ENCODE measurements around the gene MKS1.

Gene MKS1

DNA sequence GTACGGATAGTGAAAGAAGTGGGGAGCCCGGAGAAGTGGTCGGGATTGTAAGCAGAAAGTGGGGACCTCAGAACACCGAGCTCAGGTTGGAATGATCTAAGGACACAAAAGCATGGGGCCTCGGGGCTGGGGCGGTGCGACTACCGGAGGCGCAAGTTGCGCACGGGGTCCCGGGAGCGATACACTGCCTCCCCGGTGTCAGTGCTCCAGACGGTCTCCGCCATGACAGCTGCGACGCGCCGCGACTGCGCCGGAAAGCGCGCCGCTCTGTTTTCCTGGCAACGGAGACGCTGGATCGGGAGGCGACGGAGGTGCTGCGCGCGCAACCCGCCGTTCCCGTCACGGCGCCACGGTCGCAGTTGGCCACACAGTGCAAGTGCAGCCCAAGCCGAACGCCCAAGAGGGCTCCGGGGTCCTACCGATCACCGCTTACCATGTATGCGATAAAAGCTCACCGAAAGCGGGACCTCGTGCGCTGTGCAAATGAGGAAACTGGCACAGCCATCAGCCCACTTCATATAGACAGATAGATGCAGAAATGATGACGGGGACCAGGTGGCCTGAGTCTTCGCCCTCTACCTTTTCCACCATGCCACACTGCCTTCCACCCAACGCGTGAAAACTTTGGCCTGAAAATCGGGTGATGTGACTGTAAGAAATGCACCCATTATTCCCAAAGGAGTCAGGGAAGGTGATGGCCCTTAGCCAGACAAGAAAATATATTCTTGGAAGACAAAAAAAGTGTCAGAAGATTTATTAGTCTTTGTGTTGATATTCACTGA, at the start of gene MKS1:
TSS of gene MKS1 (minus strand) at position 249 of the 782 bp plus-strand sequence. CDS start at position 224, 25 bp downstream.
- peak; percentile 92 for DNase-seq

DNA sequence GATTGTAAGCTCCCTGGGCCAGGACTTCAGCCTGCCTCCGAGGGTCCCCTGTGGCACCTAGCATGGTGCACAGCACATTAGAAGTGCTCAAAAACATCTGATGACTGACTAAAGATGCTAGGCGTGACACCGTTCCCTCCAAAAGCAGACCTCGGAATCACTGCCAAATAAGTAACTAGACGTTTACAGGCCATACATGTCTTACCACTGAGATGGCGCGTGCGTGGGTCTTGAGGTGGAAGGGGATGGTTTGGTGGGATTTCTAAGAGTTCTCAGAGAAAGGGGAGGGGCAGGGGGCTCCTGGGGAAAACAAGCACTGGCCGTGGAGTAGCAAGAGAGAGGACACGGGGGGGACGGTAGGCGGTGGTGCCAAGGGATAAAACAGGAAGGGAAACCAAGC, 49.3 kb upstream of the MKS1 start:
- no peak for DNase-seq

DNA sequence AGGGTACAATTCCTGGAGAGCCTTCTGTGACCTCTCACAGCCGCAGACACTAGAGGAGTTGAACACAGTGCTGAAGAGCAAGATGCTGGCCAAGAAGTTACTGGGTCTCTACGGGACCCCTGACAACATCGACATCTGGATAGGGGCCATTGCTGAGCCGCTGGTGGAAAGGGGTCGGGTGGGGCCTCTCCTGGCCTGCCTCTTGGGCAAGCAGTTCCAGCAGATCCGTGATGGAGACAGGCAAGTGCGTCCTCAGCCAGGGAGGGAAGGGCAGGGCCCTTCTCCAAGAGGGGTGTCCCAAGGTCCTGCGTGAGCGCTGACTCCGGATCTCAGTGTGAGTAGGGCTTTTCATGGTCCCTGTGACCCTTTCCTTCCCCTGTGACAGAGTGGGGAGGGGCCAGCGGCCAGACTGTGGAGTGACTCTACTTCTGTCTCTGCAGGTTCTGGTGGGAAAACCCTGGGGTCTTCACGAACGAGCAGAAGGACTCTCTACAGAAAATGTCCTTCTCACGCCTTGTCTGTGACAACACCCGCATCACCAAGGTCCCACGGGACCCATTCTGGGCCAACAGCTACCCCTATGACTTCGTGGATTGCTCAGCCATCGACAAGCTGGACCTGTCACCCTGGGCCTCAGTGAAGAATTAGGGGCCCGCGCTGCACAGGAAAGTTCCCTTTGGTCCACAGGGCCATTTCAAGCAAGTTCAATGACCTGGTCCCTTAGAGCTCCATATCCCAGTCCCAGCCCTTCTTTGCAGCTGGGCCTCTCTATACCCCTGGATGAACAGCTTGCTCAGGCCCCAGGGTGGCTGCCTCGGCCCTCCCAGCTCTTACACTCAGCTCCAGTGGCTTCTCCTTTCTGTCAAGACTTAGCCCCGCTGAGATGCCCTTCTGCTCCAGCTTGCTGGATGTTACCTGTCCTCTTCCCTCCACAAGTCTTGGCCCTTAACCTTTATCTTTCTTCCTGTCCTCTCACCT, 48.6 kb upstream of the MKS1 start:
- no peak for DNase-seq

DNA sequence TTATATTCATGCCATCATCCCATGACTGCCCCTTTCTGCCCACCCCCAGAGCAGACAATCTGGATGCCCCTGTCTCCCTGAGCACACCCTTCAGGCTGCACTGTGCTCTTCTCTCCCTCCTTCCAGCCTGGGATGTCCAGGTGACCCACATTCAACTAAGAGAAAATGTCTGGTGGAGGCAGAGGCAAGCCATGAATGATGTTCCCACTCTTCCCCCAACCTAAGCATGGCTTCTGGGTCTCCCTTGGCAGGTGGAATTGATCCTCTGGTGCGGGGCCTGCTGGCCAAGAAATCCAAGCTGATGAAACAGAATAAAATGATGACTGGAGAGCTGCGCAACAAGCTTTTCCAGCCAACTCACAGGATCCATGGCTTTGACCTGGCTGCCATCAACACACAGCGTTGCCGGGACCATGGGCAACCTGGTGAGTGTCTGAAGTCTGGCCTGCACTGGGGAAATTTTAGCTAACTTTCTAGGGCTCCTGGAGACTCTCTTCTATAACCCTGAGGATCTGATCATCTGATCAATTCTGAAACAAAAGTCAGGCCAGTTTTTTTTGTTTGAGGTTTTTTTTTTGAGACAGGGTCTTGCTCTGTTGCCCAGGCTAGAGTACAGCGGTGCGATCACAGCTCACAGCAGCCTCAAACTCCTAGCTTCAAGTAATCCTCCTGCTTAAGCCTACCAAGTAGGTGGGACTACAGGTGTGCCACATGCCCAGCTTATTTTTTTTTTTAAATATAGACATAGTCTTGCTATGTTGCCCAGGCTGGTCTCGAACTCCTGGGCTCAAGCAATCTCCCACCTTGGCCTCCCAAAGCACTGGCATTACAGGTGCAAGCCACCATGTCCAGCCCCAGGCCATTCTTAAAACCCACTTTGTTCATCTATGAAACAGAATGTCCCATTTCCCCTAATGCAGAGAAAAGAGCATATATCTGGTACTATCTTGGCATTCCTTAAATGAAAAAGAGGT, 47.1 kb upstream of the MKS1 start:
- DNase-seq = no peak

DNA sequence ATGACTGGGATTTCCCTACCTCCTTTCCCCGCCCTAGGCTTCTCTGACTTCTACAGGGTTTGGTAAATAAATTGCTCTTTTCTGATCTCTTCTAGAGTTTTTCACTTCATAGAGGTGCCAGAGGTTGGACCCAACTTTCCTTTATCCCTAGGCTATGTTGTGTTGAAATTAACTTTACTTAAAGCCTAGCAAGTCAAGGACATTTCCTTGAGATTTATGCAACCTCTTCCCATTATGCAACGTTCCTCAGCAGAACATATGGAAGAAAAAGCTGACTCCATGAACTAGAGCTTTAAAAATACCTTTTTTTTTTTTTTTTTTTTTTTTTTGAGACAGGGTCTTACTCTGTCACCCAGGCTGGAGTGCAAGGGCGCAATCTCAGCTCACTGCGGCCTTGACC, 46.2 kb upstream of the MKS1 start:
- no peak for DNase-seq

DNA sequence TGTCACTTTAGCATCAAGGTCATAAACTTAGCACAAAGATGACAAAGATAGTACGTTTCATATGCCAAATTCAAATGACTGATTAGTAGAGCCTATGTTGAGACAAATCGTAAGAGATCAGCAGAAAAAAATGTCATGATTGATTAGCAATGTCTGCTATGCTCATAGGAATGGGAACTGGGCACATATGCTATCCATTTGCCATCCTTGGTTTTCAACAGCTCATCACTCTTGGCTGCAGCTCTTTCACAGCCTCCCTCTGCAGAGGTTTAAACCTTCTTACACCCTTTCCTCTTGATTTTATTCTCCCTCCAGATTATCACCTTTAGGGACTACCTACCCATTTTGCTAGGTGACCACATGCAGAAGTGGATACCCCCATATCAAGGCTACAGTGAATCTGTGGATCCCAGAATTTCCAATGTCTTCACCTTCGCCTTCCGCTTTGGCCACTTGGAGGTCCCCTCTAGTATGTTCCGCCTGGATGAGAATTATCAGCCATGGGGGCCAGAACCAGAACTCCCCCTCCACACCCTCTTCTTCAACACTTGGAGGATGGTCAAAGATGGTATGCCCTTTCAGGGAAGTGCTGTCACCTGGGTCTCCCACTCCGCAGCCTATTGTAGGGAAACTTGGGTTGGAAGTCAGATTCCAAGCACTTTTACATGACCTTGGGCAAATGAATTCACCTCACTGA, 45.5 kb upstream of the MKS1 start:
- DNase-seq = no peak

DNA sequence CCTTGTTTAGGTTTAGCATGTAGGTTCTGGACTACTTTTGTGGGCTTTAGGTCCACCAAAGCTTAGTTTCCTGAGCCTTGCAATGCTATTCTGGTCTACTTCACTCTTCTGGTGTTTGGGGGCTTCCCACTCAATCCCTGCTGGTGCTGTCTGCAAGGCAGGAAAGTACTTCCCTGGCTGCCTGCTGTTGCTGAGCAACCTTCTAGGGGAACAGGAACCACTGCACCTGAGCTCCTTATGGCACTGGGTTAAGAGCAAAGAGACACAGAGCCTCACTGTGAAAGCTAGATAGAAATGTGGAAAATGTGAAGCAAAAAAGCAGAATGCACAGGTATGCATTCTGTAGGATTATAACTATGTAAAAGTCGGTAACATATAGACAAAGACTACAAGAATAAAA, 44.7 kb upstream of the MKS1 start:
- no peak for DNase-seq

DNA sequence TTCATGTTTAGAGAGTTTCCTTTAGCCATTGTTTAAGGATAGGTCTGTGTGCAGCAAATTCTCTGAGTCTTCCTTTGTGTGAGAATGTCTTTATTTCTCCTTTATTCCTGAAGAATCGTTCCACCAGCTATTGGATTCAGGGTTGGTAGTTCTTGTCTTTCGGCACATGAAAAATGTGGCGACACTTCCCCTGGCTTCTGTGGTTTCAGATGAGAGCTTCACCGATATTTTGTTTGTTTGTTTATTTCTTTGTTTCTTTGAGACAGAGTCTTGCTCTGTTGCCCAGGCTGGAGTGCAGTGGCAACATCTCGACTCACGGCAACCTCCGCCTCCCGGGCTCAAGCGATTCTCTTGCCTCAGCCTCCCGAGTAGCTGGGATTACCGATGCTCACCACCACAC, 43.1 kb upstream of the MKS1 start:
- no peak for DNase-seq

DNA sequence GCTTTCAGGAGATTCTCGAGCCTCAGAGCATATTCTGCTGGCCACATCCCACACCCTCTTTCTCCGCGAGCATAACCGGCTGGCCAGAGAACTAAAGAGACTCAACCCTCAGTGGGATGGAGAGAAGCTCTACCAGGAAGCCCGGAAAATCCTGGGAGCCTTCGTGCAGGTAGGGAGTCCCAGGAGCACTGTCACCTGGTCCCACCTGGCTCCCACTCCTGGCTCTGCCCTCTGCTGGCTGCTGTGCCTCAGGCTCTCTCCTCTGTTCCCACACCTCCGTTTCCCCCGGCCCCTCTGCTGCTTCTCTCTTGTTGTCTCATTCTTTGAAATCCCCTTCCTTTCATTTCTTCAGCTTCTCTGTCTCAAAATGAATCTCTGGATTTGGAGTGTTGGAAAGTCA, 35.7 kb upstream of the MKS1 start:
- DNase-seq = no peak

DNA sequence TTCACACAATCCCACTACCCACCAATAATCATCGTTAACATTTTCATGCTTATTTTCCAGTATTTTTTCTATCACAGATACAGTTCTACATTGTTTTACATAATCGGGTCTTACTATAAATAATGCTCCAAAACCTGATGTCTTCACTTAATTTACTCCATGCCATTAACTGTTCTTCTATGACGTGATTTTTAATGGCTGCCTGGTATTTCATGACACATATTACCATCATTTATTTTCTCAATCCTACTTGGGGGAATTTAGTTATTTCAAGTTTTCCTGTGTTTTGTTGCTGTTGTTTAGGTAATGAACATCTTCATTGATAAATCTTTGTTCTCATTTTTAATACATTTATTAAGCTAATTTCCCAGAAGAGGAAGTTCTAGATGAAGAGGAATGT, 34.0 kb upstream of the MKS1 start:
- no peak for DNase-seq

DNA sequence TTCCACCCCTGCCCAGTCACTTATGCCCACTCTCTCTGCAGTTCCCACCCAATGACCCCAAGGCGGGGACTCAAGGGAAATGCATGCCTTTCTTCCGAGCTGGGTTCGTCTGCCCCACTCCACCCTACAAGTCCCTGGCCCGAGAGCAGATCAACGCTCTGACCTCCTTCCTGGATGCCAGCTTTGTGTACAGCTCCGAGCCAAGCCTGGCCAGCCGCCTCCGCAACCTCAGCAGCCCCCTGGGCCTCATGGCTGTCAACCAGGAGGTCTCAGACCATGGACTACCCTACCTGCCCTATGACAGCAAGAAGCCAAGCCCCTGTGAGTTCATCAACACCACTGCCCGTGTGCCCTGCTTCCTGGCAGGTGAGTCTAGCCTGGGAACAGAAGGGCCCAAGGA, 33.1 kb upstream of the MKS1 start:
- DNase-seq = no peak

DNA sequence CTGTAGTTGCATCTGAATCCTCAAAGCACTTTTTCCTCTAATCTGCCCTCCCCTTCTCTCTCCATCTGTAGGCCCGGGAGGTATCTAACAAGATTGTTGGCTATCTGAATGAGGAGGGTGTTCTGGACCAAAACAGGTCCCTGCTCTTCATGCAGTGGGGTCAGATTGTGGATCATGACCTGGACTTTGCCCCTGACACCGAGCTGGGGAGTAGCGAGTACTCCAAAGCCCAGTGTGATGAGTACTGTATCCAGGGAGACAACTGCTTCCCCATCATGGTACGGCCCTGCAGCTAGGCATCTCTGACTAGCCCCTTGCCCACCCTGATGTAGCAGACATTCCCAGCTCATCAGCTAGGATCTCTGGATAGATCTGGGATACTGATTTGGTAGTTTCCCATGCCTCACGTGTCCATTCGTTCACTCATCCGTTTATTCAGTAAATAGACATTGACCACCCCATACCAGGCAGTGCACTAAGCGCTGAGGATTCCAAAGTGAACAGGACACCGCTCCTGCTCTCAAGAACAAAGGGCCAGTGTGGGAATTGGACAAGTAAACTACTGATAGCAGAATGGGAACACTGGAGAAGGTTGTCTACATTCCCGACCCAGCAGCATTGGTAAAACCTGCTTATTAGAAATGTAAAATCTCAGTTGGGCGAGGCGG, 31.4 kb upstream of the MKS1 start:
- no peak for DNase-seq

DNA sequence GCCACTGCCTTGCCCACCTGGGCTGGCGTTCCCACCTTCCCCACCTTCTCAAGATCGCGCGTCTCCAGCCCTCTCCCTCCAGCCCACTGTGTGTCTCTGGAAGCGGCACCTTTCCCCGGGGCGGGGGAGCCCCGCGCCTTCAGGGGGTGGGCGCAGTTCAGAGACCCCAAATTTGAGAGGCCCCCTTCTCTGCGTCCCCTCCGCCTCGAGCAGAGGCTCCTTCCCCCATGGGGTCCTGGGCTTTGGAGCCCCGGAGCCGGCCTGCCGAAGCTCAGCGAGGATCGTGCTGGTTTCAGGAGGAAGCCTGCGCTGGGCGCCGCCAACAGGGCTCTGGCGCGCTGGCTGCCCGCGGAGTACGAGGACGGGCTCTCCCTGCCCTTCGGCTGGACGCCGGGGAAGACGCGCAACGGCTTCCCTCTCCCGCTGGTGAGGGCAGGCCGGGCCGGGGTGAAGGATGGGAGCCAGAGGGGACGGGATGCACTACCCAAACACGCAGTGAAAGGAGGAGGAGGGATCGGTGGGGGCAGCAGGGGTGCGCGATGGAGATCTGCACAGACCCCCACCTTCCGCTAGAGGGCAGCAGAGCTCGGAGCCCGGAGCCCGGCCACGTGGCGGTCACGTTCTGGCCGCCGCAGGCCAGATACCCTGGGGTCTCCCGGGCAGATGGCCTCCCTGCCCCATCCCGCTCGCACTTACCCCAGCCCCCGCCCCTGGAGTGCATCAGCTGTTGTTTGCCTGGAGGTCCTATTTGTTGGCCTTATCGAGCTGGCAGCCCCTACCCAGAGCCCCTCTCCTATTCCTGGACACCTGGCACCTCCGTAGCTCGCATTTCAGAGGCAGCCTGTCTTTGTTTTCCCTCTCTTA, 30.4 kb upstream of the MKS1 start:
- peak; percentile 51 for DNase-seq

DNA sequence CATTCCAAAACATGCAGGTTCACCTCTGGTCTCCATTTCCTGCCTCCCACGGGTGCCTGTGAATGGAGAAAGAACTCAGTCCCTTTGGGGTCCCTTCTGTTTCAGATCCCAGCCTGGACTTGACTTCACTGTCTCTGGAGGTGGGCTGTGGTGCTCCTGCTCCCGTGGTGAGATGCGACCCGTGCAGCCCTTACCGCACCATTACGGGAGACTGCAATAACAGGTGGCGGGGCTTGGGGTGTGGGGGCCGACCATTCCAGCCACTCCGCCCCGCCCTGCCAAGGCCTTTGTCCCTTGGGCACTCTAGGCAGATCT, 29.9 kb upstream of the MKS1 start:
- DNase-seq = no peak

DNA sequence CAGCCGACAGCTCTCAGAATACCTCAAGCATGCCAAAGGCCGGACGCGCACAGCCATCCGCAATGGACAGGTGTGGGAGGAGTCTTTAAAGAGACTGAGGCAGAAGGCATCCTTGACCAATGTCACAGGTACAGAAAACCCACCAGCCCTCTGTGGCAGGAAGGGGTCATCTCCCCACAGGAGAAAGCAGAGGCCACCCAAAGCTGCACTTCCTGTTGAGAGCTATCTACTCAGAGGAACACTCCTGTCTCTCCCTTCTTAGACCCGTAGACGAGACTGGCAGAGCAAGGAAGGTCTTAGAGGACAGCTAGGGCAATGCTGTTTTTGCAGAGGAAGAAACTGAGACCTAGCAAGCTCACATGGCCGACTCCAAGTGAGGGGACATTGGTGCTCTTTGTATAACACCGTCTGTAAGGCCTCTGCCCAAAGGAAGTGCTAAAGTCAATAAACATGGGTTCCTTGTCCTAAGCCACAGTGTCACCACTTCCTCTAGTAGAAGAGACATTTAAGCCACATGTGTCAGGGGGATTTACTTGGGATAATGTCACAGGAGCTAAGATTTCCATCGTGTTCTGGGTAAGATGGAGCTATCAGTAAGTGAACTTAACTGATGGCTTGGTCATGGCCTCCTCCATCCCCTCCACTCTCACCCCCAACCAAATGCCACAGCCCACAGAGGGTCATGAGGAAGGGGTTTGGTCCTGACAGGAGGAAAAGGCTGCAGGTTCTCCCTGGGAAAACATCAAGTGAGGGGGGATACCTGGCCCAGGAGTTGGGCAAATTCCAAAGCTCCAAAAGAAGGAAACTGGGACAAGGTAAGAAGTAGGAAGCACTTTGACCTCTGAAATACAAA, 28.7 kb upstream of the MKS1 start:
- DNase-seq = no peak

DNA sequence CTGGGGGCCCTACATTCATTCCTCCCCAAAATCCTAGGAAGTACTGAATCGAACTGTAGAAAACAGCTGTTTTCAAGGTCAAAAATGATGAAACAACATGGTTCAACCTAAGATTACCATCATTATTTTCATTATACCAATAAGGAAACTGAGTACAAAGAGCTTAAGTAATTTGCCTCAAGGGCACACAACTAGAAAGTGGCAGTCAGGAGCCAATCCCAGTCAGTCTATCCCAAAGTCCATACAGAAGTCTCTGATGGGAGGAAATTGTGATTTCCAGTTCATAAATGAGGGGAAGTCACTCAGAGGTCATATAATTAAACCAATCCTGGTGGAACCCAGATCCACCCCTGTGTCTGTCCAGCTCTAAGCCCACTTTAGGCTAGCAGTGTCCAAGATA, 27.7 kb upstream of the MKS1 start:
- DNase-seq = no peak

DNA sequence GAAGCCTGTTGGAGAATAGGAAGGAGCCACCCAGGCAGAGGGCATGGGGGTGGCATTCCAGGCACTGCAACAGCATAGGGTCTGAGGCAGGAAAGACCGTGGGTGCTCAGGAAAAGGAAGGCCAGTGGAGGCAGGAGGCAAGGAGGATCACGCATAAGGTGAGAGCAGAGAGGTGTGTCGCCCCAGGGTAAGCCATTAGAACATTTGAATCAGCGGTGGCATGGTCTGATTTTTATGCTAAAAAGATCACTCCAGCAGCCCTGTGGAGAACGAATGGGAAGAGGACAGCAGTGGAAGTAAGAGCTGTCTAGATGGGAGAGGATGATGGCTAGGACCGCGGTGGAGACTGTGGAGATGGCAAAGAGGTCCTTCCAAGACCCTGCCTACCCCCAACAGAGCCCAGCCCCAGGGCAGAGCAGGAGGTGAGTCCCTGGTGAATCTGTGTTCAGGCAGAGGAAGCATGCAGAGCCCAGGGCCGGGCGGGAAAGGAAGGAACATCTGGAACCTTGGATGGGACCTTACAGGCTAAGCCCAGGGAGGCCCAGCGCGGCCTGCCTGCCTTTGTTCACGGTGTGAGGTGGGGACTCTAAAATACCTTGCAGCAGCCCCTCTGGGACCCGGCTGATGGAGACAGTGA, 27.2 kb upstream of the MKS1 start:
- DNase-seq = no peak

DNA sequence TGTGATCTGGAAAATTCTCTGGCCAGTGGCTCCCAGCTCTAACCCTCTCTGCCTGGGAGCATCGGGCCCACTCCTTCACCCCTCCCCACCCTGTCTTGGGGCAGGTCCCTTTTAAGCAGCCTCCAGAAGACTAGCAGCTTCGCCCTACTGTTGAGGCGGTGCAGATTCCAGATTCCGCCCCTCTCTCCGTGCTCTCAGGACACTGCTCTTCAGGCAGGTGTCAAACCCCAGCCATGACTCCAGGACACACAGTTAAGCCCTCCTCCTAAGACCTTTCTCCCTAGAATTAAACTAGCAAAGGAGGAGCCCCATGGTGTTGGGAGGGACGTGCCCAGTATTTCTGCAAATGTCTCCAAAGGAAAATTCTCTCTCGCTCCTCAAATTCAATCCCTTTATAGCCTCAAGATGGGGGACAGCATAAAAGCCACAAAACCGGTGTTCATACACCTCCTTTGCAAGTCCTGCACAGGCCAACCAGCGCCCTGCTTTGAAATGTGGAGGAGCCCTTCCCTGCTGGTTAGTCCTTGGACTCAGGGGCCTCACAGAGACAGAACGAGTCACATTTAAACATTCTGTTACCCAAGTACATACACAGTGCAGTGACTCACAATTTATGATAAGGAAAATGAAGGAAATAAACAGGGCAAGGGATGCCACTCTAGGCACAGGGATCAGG, 26.5 kb upstream of the MKS1 start:
- no peak for DNase-seq

DNA sequence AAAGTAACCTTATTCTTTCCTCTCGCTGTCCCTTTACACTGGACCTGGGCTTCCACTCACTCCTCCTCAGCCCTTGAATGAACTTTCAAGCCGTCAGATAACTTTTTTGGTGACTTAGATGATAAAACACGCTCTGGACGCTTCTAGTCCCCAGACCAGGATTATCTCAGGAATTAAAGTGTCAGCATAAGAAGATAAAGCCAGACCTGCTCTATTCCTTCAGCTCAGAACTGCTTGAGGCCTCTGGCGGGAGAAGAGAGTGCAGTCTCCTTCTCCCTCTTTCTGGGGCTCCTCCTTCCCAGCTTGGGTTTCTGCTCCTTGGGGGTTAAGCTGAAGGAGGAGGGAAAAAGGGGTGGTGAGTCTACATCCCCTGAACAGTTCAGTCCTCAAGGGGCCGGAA, 25.9 kb upstream of the MKS1 start:
- DNase-seq = no peak

Measured in NCI-H1105 treated with DMSO at 0.1 percent for 48 hours (cell line).